ENCODE results near the gene SPAG5. TPM values are rescaled to one million over a fixed set of nuclear protein-coding genes. Genes with fewer than 3 reads are reported as not detected.

The SPAG5 gene
- total RNA-seq, 6 donors from 2014 or later = 4.4 to 34.6 (median 7.4) TPM

DNA sequence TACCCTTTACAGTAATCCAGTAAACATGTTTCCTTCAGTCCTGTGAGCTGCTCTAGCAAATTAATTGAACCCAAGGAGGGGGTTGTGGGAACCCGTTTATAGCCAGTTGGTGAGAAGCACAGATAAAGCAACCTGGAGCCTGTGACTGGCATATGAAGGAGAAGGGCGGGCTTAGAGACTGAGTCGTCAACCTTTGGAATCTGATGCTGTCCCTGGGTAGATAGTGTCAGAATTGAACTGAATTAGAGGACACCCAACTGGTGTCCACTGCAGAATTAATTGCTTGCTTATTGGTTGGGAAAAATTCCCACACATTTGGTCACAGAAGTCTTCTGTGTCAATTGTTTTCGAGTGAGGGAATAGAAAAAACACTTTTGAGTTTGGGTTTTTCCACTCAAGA is 28.0 kb upstream of the SPAG5 start:
- peaks cover 25 to 97% (median 79%) of the 10 kb centered on the region in 4 donors for H3K36me3 ChIP-seq
- H3K4me3 ChIP-seq = no peak overlapping the region
- H3K9me3 ChIP-seq = no peaks in the 10 kb centered on the region
- TF ChIP-seq, protein P1, sequence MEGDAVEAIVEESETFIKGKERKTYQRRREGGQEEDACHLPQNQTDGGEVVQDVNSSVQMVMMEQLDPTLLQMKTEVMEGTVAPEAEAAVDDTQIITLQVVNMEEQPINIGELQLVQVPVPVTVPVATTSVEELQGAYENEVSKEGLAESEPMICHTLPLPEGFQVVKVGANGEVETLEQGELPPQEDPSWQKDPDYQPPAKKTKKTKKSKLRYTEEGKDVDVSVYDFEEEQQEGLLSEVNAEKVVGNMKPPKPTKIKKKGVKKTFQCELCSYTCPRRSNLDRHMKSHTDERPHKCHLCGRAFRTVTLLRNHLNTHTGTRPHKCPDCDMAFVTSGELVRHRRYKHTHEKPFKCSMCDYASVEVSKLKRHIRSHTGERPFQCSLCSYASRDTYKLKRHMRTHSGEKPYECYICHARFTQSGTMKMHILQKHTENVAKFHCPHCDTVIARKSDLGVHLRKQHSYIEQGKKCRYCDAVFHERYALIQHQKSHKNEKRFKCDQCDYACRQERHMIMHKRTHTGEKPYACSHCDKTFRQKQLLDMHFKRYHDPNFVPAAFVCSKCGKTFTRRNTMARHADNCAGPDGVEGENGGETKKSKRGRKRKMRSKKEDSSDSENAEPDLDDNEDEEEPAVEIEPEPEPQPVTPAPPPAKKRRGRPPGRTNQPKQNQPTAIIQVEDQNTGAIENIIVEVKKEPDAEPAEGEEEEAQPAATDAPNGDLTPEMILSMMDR (IDR thresholded peaks at IDR 0.05) = no peak
- TF ChIP-seq EP300 (IDR thresholded peaks at IDR 0.05) (no peak), POLR2A (IDR thresholded peaks at IDR 0.05) (no peak), POLR2AphosphoS5 (IDR thresholded peaks at IDR 0.05) (no peak)
- no peak for ATAC-seq (ENCODE audit: low FRiP score in 2 of 2)
- no peak for DNase-seq
- WGBS, 2 donors = 90 to 96% methylated on average over 4 of the region's 4 CpGs
- no peaks in the 10 kb centered on the region for H3K27me3 ChIP-seq
- H3K4me1 ChIP-seq = no peaks in the 10 kb centered on the region
- no peak overlapping the region for H3K27ac ChIP-seq

DNA sequence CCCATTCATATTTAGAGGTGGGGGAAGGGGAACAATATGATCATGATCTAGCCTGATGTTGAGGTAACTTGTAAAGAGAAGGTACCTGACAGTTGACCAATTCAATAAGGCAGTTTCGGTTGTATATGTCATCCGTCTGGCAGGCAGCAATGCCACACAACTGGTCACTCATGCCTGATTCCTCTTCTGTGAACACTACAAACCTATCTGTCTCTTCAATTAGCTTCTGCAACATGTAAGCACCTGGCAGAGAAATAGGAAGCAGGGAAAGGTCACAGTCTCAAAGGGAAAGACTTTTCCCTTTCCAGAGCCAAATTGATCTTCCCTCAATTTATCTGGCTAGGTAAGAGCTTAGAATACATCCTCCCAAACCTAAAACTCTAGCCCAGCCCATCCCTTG is 25.3 kb upstream of the SPAG5 start:
- Histone ChIP-seq H3K27ac (no peak overlapping the region), H3K9me3 (no peaks in the 10 kb centered on the region), H3K36me3 (peaks cover 46 to 97% (median 82%) of the 10 kb centered on the region in 4 donors), H3K27me3 (no peaks in the 10 kb centered on the region), H3K4me1 (no peaks in the 10 kb centered on the region), H3K4me3 (no peak overlapping the region)
- DNase-seq (no peak), ATAC-seq (ENCODE audit: low FRiP score in 2 of 2) (no peak)
- 93 to 96% methylated on average over 2 of the region's 2 CpGs for WGBS, 2 donors
- no peak for TF ChIP-seq EP300 (IDR thresholded peaks at IDR 0.05)
- TF ChIP-seq POLR2AphosphoS5 (IDR thresholded peaks at IDR 0.05) = no peak
- TF ChIP-seq, protein P1 (IDR thresholded peaks at IDR 0.05) = no peak
- no peak for TF ChIP-seq POLR2A (IDR thresholded peaks at IDR 0.05)

DNA sequence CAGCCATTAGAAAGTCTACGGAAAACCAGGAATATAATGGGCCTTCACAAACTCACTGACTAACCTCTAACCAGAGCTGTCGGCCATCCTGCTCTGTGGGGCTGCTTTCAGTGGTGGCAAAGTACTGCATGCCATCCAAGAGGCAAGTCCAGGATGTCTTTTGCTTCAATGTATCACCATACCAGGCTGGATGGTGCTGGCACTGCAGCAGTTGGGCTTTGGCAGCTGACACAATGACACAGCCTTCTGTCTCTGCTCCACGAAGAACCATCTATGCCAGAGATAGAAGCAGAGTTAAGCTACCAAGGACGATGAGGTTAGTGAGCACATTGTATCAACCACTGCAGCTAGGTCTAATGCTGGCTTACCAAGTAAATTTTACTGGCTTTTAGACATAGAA is 24.9 kb upstream of the SPAG5 start:
- Histone ChIP-seq H3K4me3 (no peak overlapping the region), H3K27me3 (no peaks in the 10 kb centered on the region), H3K27ac (no peak overlapping the region), H3K36me3 (peaks cover 50 to 97% (median 84%) of the 10 kb centered on the region in 4 donors), H3K4me1 (no peaks in the 10 kb centered on the region), H3K9me3 (no peaks in the 10 kb centered on the region)
- WGBS, 2 donors = 95 to 97% methylated on average over 4 of the region's 4 CpGs
- TF ChIP-seq POLR2AphosphoS5 (IDR thresholded peaks at IDR 0.05) (no peak), EP300 (IDR thresholded peaks at IDR 0.05) (no peak), POLR2A (IDR thresholded peaks at IDR 0.05) (no peak)
- TF ChIP-seq, protein P1 (IDR thresholded peaks at IDR 0.05) = no peak
- DNase-seq (no peak), ATAC-seq (ENCODE audit: low FRiP score in 2 of 2) (no peak)

DNA sequence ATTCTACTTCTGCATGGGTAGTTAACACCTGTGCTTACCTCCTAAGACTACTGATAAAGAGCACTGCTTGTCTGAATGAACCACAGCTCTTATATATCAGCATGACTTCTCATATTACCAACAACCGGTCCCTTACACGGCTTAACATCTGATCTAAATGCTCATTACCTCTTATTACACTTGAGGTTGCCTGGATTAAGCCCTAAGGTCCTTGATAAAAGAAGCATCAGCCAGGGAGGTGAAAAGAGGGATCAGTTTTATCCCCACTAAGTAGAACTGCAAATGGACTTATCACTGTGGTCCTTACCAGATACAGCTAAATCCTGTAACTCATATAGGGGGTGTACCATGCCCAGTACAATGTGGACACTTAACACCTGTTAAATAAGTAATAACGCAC is 23.4 kb upstream of the SPAG5 start:
- DNase-seq (no peak), ATAC-seq (ENCODE audit: low FRiP score in 2 of 2) (no peak)
- H3K27ac ChIP-seq = no peak overlapping the region
- TF ChIP-seq EP300 (IDR thresholded peaks at IDR 0.05) (no peak), POLR2AphosphoS5 (IDR thresholded peaks at IDR 0.05) (no peak), POLR2A (IDR thresholded peaks at IDR 0.05) (no peak)
- TF ChIP-seq, protein P1 (IDR thresholded peaks at IDR 0.05) = no peak
- peaks cover 64 to 98% (median 88%) of the 10 kb centered on the region in 4 donors for H3K36me3 ChIP-seq
- WGBS, 2 donors = 91 to 96% methylated on average over 3 of the region's 3 CpGs
- H3K27me3 ChIP-seq = no peaks in the 10 kb centered on the region
- no peaks in the 10 kb centered on the region for H3K9me3 ChIP-seq
- H3K4me3 ChIP-seq = no peak overlapping the region
- H3K4me1 ChIP-seq = no peaks in the 10 kb centered on the region

DNA sequence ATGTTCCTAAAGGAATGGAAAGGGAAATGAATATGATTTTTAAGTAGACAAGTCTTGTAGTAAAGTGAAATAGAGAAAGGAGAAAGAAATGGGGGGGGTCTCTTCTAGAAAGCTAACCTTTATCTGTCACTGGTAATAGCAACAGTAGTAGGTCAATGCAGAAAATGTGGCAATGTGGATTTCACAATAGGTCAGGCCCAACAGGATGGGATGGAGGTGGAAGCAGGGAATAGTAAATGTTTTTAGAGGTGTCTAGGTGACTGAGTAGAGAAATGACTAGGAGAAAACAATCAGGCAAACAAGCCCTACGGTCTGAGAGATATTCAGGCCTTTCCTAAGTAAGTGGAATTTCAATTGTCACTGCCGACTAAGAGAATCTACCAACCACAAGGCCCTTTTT is 21.2 kb upstream of the SPAG5 start:
- H3K9me3 ChIP-seq = no peaks in the 10 kb centered on the region
- DNase-seq (no peak), ATAC-seq (ENCODE audit: low FRiP score in 2 of 2) (no peak)
- peaks cover 79 to 100% (median 93%) of the 10 kb centered on the region in 4 donors for H3K36me3 ChIP-seq
- TF ChIP-seq POLR2A (IDR thresholded peaks at IDR 0.05) (no peak), EP300 (IDR thresholded peaks at IDR 0.05) (no peak), POLR2AphosphoS5 (IDR thresholded peaks at IDR 0.05) (no peak)
- TF ChIP-seq, protein P1 (IDR thresholded peaks at IDR 0.05) = no peak
- WGBS, 2 donors = 88 to 100% methylated on average over 2 of the region's 2 CpGs
- H3K4me3 ChIP-seq = no peak overlapping the region
- H3K27me3 ChIP-seq = no peaks in the 10 kb centered on the region
- no peaks in the 10 kb centered on the region for H3K4me1 ChIP-seq
- no peak overlapping the region for H3K27ac ChIP-seq
